ENCODE data around the gene GRM7. TPM values are rescaled to one million over a fixed set of nuclear protein-coding genes. Genes with fewer than 3 reads are reported as not detected.

Gene GRM7
- not detected in 2 replicates for total RNA-seq (2012; rRNA removed)
- polyA plus RNA-seq (2012; rRNA removed), result not detected in 2 replicates
- polyA plus RNA-seq (2012; cell fraction: cytosol; rRNA removed), result not detected in 2 replicates
- not detected in 2 replicates for polyA plus RNA-seq (2012; cell fraction: nucleus; rRNA removed; ENCODE audit: low replicate concordance)
- Bru-seq, nascent RNA, result percentile 0 among the genes with signal in this experiment
- BruChase-seq, experiment 1, labeled RNA remaining after a 6-hour chase, result percentile 1 among the genes with signal in this experiment
- BruChase-seq, experiment 2, labeled RNA remaining after a 2-hour chase, result percentile 0 among the genes with signal in this experiment
- long read RNA-seq, result 0 reads

DNA sequence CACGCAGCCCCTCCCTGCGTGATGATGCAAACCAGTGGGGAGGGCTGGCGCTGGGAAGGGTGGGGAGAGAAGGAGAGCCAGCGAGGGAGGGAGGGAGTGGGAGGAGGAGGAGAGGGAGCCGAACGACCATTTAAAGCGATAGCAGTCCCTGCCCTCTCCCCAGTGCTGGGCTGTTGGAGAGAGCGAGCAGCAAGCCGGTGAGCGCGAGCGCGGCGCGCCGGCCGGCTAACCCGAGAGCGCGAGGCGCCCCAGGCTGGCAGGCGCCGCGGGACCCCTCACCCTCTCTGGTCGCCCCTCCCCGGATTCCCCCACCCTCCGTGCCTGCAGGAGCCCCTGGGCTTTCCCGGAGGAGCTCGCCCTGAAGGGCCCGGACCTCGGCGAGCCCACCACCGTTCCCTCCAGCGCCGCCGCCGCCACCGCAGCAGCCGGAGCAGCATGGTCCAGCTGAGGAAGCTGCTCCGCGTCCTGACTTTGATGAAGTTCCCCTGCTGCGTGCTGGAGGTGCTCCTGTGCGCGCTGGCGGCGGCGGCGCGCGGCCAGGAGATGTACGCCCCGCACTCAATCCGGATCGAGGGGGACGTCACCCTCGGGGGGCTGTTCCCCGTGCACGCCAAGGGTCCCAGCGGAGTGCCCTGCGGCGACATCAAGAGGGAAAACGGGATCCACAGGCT lies at the start of gene GRM7:
Gene GRM7 (plus strand): TSS at position 162 of the 671 bp plus-strand sequence.
- H4K91ac ChIP-seq (ENCODE audit: insufficient read depth, low read depth, low read length), result no peak within 1 kb of the TSS
- dilution Hi-C loops (cut with HindIII; ENCODE audit: low sequenced_read_pairs, unreplicated experiment), result no loop called here
- H2BK120ac ChIP-seq (ENCODE audit: low read depth, low read length), result no peak within 1 kb of the TSS
- no peaks in the 10 kb centered on the region for H4K20me1 ChIP-seq (ENCODE audit: insufficient read depth, low read length)
- no peak within 1 kb of the TSS for H2AFZ ChIP-seq (replicated peaks; ENCODE audit: low read length, poor library complexity)
- no peaks in the 10 kb centered on the region for H3K36me3 ChIP-seq (ENCODE audit: control insufficient read depth, insufficient read depth, low read length)
- no peak within 1 kb of the TSS for H2BK20ac ChIP-seq (ENCODE audit: low read depth, low read length)
- H2AK9ac ChIP-seq (replicated peaks; ENCODE audit: low read depth, low read length, poor library complexity), result no peak within 1 kb of the TSS
- no peak within 1 kb of the TSS for H3K18ac ChIP-seq (ENCODE audit: low read depth, low read length)
- no peak within 1 kb of the TSS for H2BK5ac ChIP-seq (ENCODE audit: low read depth, low read length, poor library complexity, severe bottlenecking)
- H3K9ac ChIP-seq (ENCODE audit: low read depth, low read length), result no peak within 1 kb of the TSS
- no peak within 1 kb of the TSS for H2AK5ac ChIP-seq (ENCODE audit: low read depth, low read length)
- H2BK15ac ChIP-seq (ENCODE audit: low read depth, low read length), result no peak within 1 kb of the TSS
- 7% methylated on average over 13 of the region's 62 CpGs; no CpG with 5 or more reads in 1 of the 2 experiments for WGBS, 2 experiments (ENCODE audit: extremely low coverage in 2 of 2, insufficient read length in 1 of 2)
- no peak within 1 kb of the TSS for H3K4me2 ChIP-seq (ENCODE audit: low read depth, low read length)
- no peaks in the 10 kb centered on the region for H3K27me3 ChIP-seq (ENCODE audit: control insufficient read depth, insufficient read depth, low read length)
- in situ Hi-C loops (cut with MboI; ENCODE audit: low sequenced_read_pairs), result no loop called here
- peaks cover 17% of the 10 kb centered on the region for H3K9me3 ChIP-seq (ENCODE audit: control insufficient read depth, insufficient read depth, low read length)
- no peak within 1 kb of the TSS for H4K5ac ChIP-seq (ENCODE audit: low read depth, low read length)
- POLR2A ChIA-PET (ENCODE audit: unreplicated experiment), result no interaction called here
- no peak within 1 kb of the TSS for H3K4ac ChIP-seq (ENCODE audit: low read depth, low read length)
- DNase-seq (no peak), ATAC-seq (ENCODE audit: low read depth) (no peak)
- H3K79me1 ChIP-seq (ENCODE audit: low read depth in 1 of 2, low read length in 2 of 2), result no peaks in the 10 kb centered on the region
- CTCF ChIA-PET, result no interaction called here
- no peaks in the 10 kb centered on the region for H3K4me1 ChIP-seq (ENCODE audit: control insufficient read depth, insufficient read depth, low read length)
- H3K23ac ChIP-seq (ENCODE audit: low read depth, low read length), result no peak within 1 kb of the TSS
- H3K14ac ChIP-seq (replicated peaks; ENCODE audit: low read depth, low read length), result no peak within 1 kb of the TSS
- TF ChIP-seq ELK1 (IDR thresholded peaks at IDR 0.05; ENCODE audit: borderline replicate concordance, low read depth, low read length), result no peak
- TF ChIP-seq BHLHE40 (IDR thresholded peaks at IDR 0.05; ENCODE audit: low read depth, low read length), result no peak
- no peak for TF ChIP-seq NFE2L2 (IDR thresholded peaks at IDR 0.05; ENCODE audit: low read depth, low read length)
- no peak for TF ChIP-seq FOS (IDR thresholded peaks at IDR 0.05; ENCODE audit: low read depth, low read length)
- no peak for TF ChIP-seq RAD21 (IDR thresholded peaks at IDR 0.05; ENCODE audit: low read length)
- no peak for TF ChIP-seq RFX5 (IDR thresholded peaks at IDR 0.05; ENCODE audit: low read depth, low read length)
- H3K27ac ChIP-seq (ENCODE audit: insufficient read depth, low read length), result no peak within 1 kb of the TSS
- no peaks in the 10 kb centered on the region for H3K9me1 ChIP-seq (ENCODE audit: insufficient read depth, low read length)
- H3K56ac ChIP-seq (ENCODE audit: extremely low read depth, insufficient read depth, low read length), result no peak within 1 kb of the TSS
- no TSS peak for BruUV-seq (replicated peaks)
- intact Hi-C loops (cut with micrococcal nuclease), result no loop called here
- H4K8ac ChIP-seq (ENCODE audit: low read depth in 2 of 2, low read length in 2 of 2), result no peak within 1 kb of the TSS
- H3K4me3 ChIP-seq (ENCODE audit: insufficient read depth, low read depth, low read length), result no peak within 1 kb of the TSS

All from IMR-90 (cell line).